Mesendoderm (in vitro differentiated cells): ENCODE measurements around the gene WDFY2.

Source experiments
- DNase-seq: peaks from one replicate; pipeline ENCODE4 v3.0.0; 2013
- H2AK5ac ChIP-seq: 2 replicates; pipeline ENCODE4 v1.6.1; 2013; ENCODE audit warnings: low read length, inconsistent platforms
- H2BK120ac ChIP-seq: 2 replicates; pipeline ENCODE4 v1.6.1; 2013; ENCODE audit warnings: low read depth, mild to moderate bottlenecking, low read length, moderate library complexity, mixed read lengths
- H2BK15ac ChIP-seq: replicated peaks from 2 replicates; pipeline ENCODE4 v1.6.1; 2013; ENCODE audit warnings: low read depth, mild to moderate bottlenecking, moderate library complexity
- H2BK5ac ChIP-seq: 2 replicates; pipeline ENCODE4 v1.6.1; 2013; ENCODE audit warnings: low read length, inconsistent platforms
- H3K18ac ChIP-seq: 2 replicates; pipeline ENCODE4 v1.6.1; 2013; ENCODE audit warnings: mild to moderate bottlenecking, low read length, mixed read lengths
- H3K23ac ChIP-seq: one replicate; pipeline ENCODE4 v1.6.1; 2013; ENCODE audit warnings: low read length
- H3K27ac ChIP-seq: 2 replicates; pipeline ENCODE4 v1.5.1; 2013; ENCODE audit warnings: low read depth, mild to moderate bottlenecking, inconsistent platforms, low read length, moderate library complexity
- H3K27me3 ChIP-seq: 2 replicates; pipeline ENCODE4 v1.6.1; 2013; ENCODE audit warnings: low read length, control low read depth, mild to moderate bottlenecking, inconsistent platforms; ENCODE audit not compliant: insufficient read depth, poor library complexity
- H3K36me3 ChIP-seq: 2 replicates; pipeline ENCODE4 v1.6.1; 2013; ENCODE audit warnings: low read length, inconsistent platforms; ENCODE audit not compliant: control insufficient read depth, insufficient read depth
- H3K4ac ChIP-seq: one replicate; pipeline ENCODE4 v1.6.1; 2013; ENCODE audit warnings: low read depth, mild to moderate bottlenecking, low read length, moderate library complexity
- H3K4me1 ChIP-seq: 2 replicates; pipeline ENCODE4 v1.6.1; 2013; ENCODE audit warnings: low read depth, low read length, inconsistent platforms; ENCODE audit not compliant: control insufficient read depth
- H3K4me2 ChIP-seq: 2 replicates; pipeline ENCODE4 v1.6.1; 2013; ENCODE audit warnings: low read length
- H3K4me3 ChIP-seq: 2 replicates; pipeline ENCODE4 v1.5.1; 2013; ENCODE audit warnings: mild to moderate bottlenecking, low read length
- H3K56ac ChIP-seq: one replicate; pipeline ENCODE4 v1.6.1; 2013; ENCODE audit warnings: low read length
- H3K79me1 ChIP-seq: 2 replicates; pipeline ENCODE4 v1.6.1; 2013; ENCODE audit warnings: low read length, inconsistent platforms
- H3K79me2 ChIP-seq: 2 replicates; pipeline ENCODE4 v1.6.1; 2013; ENCODE audit warnings: mild to moderate bottlenecking, low read length; ENCODE audit not compliant: control insufficient read depth, insufficient read depth
- H3K9ac ChIP-seq: 2 replicates; pipeline ENCODE4 v1.6.1; 2013; ENCODE audit warnings: low read length, inconsistent platforms
- H4K5ac ChIP-seq: one replicate; pipeline ENCODE4 v1.6.1; 2013; ENCODE audit warnings: low read length
- H4K8ac ChIP-seq: one replicate; pipeline ENCODE4 v1.6.1; 2013; ENCODE audit warnings: low read depth, mild to moderate bottlenecking, control low read depth, low read length, moderate library complexity
- WGBS: extraction: QIAGEN DNeasy Blood & Tissue Kit; methylation state at CpG from one replicate; pipeline ENCODE4 v1.1.7; 2013; ENCODE audit warnings: low lambda C conversion rate, missing lambda C conversion rate; ENCODE audit not compliant: insufficient coverage; ENCODE audit errors: extremely low coverage; 5-methylcytosine and 5-hydroxymethylcytosine counted together

The WDFY2 gene

DNA sequence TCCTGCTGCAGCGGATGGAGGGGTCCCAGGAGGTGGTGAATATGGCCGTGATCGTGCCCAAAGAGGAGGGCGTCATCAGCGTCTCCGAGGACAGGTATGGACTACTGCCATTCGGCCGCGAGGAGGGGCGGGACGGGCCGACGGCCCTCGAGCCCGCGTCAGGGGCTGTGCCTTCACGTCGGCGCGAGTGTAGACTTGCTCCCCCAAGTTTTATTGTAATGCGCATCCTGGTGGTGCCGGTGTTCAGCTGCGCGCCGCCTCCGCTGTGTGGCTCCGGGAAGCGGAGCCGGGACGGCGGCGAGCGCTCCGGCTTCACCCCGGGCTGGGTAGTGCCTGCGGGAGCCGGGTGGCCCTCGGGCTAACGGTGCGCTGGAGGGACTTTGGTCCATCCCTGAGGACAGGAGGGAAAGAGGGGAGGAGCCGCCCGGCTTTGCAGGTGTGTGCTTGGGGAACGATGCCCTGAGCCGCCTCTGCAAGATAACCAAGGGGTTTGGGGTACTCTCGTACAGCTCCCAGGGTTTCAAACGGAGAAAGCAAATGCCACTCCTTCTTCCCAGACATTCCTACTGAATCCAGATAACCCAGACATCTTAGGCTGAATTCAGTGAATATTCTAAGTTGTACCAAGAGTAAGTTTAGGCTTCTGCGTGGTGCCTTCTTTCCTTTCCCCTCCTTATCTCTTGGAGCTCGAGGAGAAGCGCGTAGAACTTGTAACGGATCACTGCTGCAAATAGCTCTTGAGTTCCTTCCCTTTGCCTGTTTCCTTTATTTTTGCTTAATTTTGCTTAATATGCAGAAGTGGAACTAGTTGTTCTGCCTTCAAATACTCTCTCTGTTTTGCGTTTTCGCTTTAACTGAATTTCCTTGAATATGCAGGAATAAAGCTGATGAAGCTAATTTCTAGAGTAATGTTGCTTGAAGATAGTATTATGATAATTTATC lies 740 bp downstream of the WDFY2 start:
- H2BK5ac ChIP-seq, result peak overlapping the region; percentile 51
- no peak overlapping the region for H3K4ac ChIP-seq
- no peak overlapping the region for H3K23ac ChIP-seq
- DNase-seq, result peak; percentile 83
- peak overlapping the region; percentile 86 for H3K9ac ChIP-seq
- peak overlapping the region; percentile 88 for H3K4me3 ChIP-seq
- H3K18ac ChIP-seq, result peak overlapping the region; percentile 3
- H3K79me1 ChIP-seq, result peaks cover 5% of the 10 kb centered on the region
- H3K27me3 ChIP-seq, result no peaks in the 10 kb centered on the region
- no CpG with 5 or more reads among the region's 53 CpGs for WGBS
- no peak overlapping the region for H2BK15ac ChIP-seq
- no peaks in the 10 kb centered on the region for H3K36me3 ChIP-seq
- no peak overlapping the region for H2AK5ac ChIP-seq
- H3K79me2 ChIP-seq, result peaks cover 19% of the 10 kb centered on the region
- peak overlapping the region; percentile 9 for H2BK120ac ChIP-seq
- no peak overlapping the region for H4K8ac ChIP-seq
- peak overlapping the region; percentile 72 for H3K4me2 ChIP-seq
- no peak overlapping the region for H4K5ac ChIP-seq
- H3K56ac ChIP-seq, result peak overlapping the region; percentile 95
- H3K27ac ChIP-seq, result peak overlapping the region; percentile 91
- H3K4me1 ChIP-seq, result peaks cover 7% of the 10 kb centered on the region

DNA sequence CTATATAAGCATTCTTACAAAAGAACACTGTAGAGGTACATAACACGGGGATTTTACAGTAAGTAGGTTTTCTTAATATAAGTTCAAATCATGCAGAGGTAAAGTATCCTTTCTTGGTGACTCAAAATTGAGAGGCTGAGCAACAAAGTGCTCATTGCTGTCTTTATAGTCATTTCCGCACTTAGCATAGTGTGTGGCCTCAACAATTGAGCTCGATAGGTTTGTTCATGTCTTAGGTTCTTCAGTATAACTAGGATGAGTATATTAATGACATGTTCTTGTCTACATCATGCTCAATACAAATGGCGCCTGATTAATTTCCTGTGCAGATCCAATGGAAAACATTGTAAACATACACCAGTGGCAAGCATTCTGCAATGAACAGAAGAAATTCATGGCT lies 1.4 kb downstream of the WDFY2 start:
- no peak overlapping the region for H3K4me3 ChIP-seq
- H3K27me3 ChIP-seq, result no peaks in the 10 kb centered on the region
- peaks cover 20% of the 10 kb centered on the region for H3K79me2 ChIP-seq
- no peak for DNase-seq
- no peak overlapping the region for H4K8ac ChIP-seq
- peaks cover 5% of the 10 kb centered on the region for H3K79me1 ChIP-seq
- H3K9ac ChIP-seq, result no peak overlapping the region
- H2AK5ac ChIP-seq, result no peak overlapping the region
- H3K27ac ChIP-seq, result no peak overlapping the region
- H2BK15ac ChIP-seq, result no peak overlapping the region
- no peak overlapping the region for H4K5ac ChIP-seq
- H3K4me1 ChIP-seq, result peaks cover 7% of the 10 kb centered on the region
- H2BK120ac ChIP-seq, result no peak overlapping the region
- H2BK5ac ChIP-seq, result no peak overlapping the region
- H3K18ac ChIP-seq, result no peak overlapping the region
- no peak overlapping the region for H3K4me2 ChIP-seq
- no peak overlapping the region for H3K4ac ChIP-seq
- H3K36me3 ChIP-seq, result no peaks in the 10 kb centered on the region
- H3K56ac ChIP-seq, result no peak overlapping the region
- no peak overlapping the region for H3K23ac ChIP-seq
- no CpG with 5 or more reads among the region's 4 CpGs for WGBS

DNA sequence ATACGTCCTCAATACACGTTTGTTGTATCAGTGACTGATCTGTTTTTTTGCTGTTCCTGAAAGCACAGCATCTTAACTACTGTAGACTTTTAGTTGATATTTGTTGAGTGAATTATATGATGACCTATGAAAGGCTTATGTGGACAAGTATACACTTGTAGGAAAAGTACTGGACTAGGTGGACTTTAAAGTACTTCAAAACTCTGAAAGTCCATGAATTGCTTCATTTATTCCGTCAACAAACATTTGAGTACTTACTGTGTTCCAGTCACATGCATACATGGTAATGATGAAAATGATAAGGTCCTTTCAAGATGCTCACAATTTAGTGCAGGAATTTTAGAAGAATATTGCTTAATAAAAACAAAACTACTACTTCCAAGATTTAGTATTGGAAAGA lies 3.1 kb downstream of the WDFY2 start:
- H2BK15ac ChIP-seq, result no peak overlapping the region
- H3K4me3 ChIP-seq, result no peak overlapping the region
- H3K27ac ChIP-seq, result no peak overlapping the region
- peaks cover 23% of the 10 kb centered on the region for H3K79me2 ChIP-seq
- peaks cover 5% of the 10 kb centered on the region for H3K79me1 ChIP-seq
- no peak overlapping the region for H2AK5ac ChIP-seq
- no peak overlapping the region for H2BK5ac ChIP-seq
- no peak overlapping the region for H3K4me2 ChIP-seq
- no peak overlapping the region for H3K56ac ChIP-seq
- no CpG with 5 or more reads among the region's 3 CpGs for WGBS
- no peak for DNase-seq
- no peak overlapping the region for H3K4ac ChIP-seq
- no peak overlapping the region for H2BK120ac ChIP-seq
- H3K9ac ChIP-seq, result no peak overlapping the region
- H3K36me3 ChIP-seq, result no peaks in the 10 kb centered on the region
- H3K27me3 ChIP-seq, result no peaks in the 10 kb centered on the region
- no peak overlapping the region for H3K18ac ChIP-seq
- no peak overlapping the region for H3K23ac ChIP-seq
- H3K4me1 ChIP-seq, result peaks cover 10% of the 10 kb centered on the region
- no peak overlapping the region for H4K5ac ChIP-seq
- H4K8ac ChIP-seq, result no peak overlapping the region

DNA sequence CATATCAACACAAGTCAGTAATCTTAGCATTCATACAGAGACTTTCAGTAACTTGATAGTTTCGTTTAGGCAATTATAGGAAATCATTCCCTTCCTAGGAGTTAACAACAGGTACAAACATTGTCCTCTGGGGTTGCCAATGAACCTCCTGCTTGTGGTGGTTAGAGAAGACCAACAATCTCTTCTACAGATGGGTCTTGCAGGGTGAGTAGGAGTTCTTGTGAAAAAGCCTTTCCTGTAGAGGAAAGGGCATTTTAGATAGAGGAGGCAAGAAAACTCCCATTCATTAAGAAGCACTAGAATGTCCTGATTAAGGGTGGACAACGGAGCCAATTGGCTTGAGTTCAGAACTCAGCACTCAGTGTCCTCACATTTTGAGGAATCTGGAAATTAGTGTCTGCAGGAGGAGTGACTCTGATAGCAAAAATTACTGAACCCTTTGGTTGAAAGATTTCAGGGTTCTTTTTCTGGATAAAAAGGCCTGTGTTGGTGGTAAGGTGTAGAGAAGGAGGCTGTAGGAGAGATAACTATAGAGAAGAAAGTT lies 4.2 kb downstream of the WDFY2 start:
- H3K23ac ChIP-seq, result no peak overlapping the region
- H3K4me2 ChIP-seq, result no peak overlapping the region
- no peak overlapping the region for H4K8ac ChIP-seq
- H3K4ac ChIP-seq, result no peak overlapping the region
- no peak overlapping the region for H3K56ac ChIP-seq
- H2BK15ac ChIP-seq, result no peak overlapping the region
- H3K27ac ChIP-seq, result no peak overlapping the region
- no peak for DNase-seq
- H3K36me3 ChIP-seq, result no peaks in the 10 kb centered on the region
- H3K9ac ChIP-seq, result no peak overlapping the region
- no peak overlapping the region for H2AK5ac ChIP-seq
- H4K5ac ChIP-seq, result no peak overlapping the region
- peaks cover 5% of the 10 kb centered on the region for H3K79me1 ChIP-seq
- no peaks in the 10 kb centered on the region for H3K27me3 ChIP-seq
- H2BK5ac ChIP-seq, result no peak overlapping the region
- no CpG with 5 or more reads among the region's 2 CpGs for WGBS
- no peak overlapping the region for H2BK120ac ChIP-seq
- H3K4me3 ChIP-seq, result no peak overlapping the region
- H3K18ac ChIP-seq, result no peak overlapping the region
- H3K79me2 ChIP-seq, result peaks cover 23% of the 10 kb centered on the region
- H3K4me1 ChIP-seq, result peaks cover 8% of the 10 kb centered on the region

DNA sequence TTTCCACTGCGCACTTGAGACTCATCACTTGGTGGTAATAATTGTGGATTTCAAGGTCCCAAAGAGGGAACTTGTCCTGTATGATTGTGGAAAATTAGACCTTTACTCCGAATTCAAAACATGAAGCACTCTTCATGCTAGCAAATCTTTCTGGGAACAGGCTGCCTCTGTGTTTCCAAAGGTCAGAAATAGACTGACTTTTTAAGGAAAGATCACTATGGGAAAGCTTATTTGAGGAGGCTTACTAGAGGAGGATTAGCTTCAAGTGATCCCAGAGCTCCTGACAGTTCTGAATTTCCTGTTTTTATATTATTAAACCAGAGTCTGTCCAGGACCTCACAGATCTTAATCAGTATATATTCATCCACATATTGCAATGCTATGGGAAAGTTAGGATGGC lies 5.5 kb downstream of the WDFY2 start:
- DNase-seq, result no peak
- no peak overlapping the region for H3K18ac ChIP-seq
- no peak overlapping the region for H3K27ac ChIP-seq
- no peak overlapping the region for H4K8ac ChIP-seq
- H3K4me2 ChIP-seq, result no peak overlapping the region
- H3K4ac ChIP-seq, result no peak overlapping the region
- H3K79me1 ChIP-seq, result peaks cover 11% of the 10 kb centered on the region
- no peak overlapping the region for H2BK5ac ChIP-seq
- H2AK5ac ChIP-seq, result no peak overlapping the region
- WGBS, result no CpG with 5 or more reads among the region's 2 CpGs
- peak overlapping the region; percentile 10 for H3K56ac ChIP-seq
- no peak overlapping the region for H2BK120ac ChIP-seq
- H3K27me3 ChIP-seq, result no peaks in the 10 kb centered on the region
- peaks cover 31% of the 10 kb centered on the region for H3K79me2 ChIP-seq
- H3K23ac ChIP-seq, result no peak overlapping the region
- no peak overlapping the region for H2BK15ac ChIP-seq
- H3K4me1 ChIP-seq, result peaks cover 8% of the 10 kb centered on the region
- no peak overlapping the region for H4K5ac ChIP-seq
- H3K36me3 ChIP-seq, result no peaks in the 10 kb centered on the region
- no peak overlapping the region for H3K4me3 ChIP-seq
- H3K9ac ChIP-seq, result no peak overlapping the region
